Neural progenitor cell (in vitro differentiated cells): ENCODE measurements around the gene PRKAG2. TPM values are rescaled to one million over a fixed set of nuclear protein-coding genes. Genes with fewer than 3 reads are reported as not detected.

ENCODE experiments used
- DNase-seq: peaks from one replicate; pipeline ENCODE4 v3.0.0-alpha.2; 2016; ENCODE audit warnings: low spot score
- H2AFZ ChIP-seq: fragments of 200-600 bp; sonication (generic); replicated peaks from 2 replicates; pipeline ENCODE4 v1.6.1; 2016; ENCODE audit warnings: antibody characterized with exemption
- H3F3A ChIP-seq: fragments of 200-600 bp; sonication (generic); 2 replicates; pipeline ENCODE4 v1.6.1; 2016; ENCODE audit warnings: antibody characterized with exemption, low read depth
- H3K27ac ChIP-seq: fragments of 200-600 bp; sonication (generic); 2 replicates; pipeline ENCODE4 v1.5.1; 2016; ENCODE audit warnings: mild to moderate bottlenecking
- H3K27me3 ChIP-seq: fragments of 200-600 bp; sonication (generic); 2 replicates; pipeline ENCODE4 v1.6.1; 2016; ENCODE audit warnings: mild to moderate bottlenecking, moderate library complexity
- H3K36me3 ChIP-seq: fragments of 200-600 bp; sonication (generic); 2 replicates; pipeline ENCODE4 v1.5.1; 2016
- H3K4me1 ChIP-seq: fragments of 200-600 bp; sonication (generic); 2 replicates; pipeline ENCODE4 v1.6.1; 2016; ENCODE audit warnings: mixed run types
- H3K4me2 ChIP-seq: fragments of 200-600 bp; sonication (generic); 2 replicates; pipeline ENCODE4 v1.6.1; 2016
- H3K4me3 ChIP-seq: fragments of 200-600 bp; sonication (generic); 2 replicates; pipeline ENCODE4 v1.5.1; 2016
- H3K79me2 ChIP-seq: fragments of 200-600 bp; sonication (generic); 2 replicates; pipeline ENCODE4 v1.6.1; 2016; ENCODE audit warnings: low read depth
- H3K9ac ChIP-seq: fragments of 200-600 bp; sonication (generic); 2 replicates; pipeline ENCODE4 v1.6.1; 2016
- H3K9me3 ChIP-seq: fragments of 200-600 bp; sonication (generic); 2 replicates; pipeline ENCODE4 v1.5.1; 2016; ENCODE audit warnings: low read depth
- H4K20me1 ChIP-seq: fragments of 200-600 bp; sonication (generic); 2 replicates; pipeline ENCODE4 v1.6.1; 2016; ENCODE audit warnings: low read depth
- H3K27ac Mint-ChIP-seq: 3 replicates; pipeline ENCODE4 v1.8.0; 2021; ENCODE audit warnings: mixed read lengths
- H3K27me3 Mint-ChIP-seq: 2 replicates; pipeline ENCODE4 v1.8.0; 2022; ENCODE audit warnings: low read depth, mild to moderate bottlenecking, inconsistent platforms, moderate library complexity, mixed read lengths; ENCODE audit not compliant: insufficient read depth
- H3K36me3 Mint-ChIP-seq: 3 replicates; pipeline ENCODE4 v1.8.0; 2021; ENCODE audit warnings: mixed read lengths
- H3K4me1 Mint-ChIP-seq: 3 replicates; pipeline ENCODE4 v1.8.0; 2021; ENCODE audit warnings: mixed read lengths
- H3K4me3 Mint-ChIP-seq: 3 replicates; pipeline ENCODE4 v1.8.0; 2021; ENCODE audit warnings: mild to moderate bottlenecking, moderate library complexity, mixed read lengths
- H3K9me3 Mint-ChIP-seq: 3 replicates; pipeline ENCODE4 v1.8.0; 2020; ENCODE audit warnings: mixed read lengths
- EZH2 ChIP-seq: fragments of 200-600 bp; sonication (generic); IDR thresholded peaks from 2 replicates; pipeline ENCODE4 v1.6.1; 2017; ENCODE audit warnings: antibody characterized with exemption, mild to moderate bottlenecking, moderate library complexity
- EZH2phosphoT487 ChIP-seq: fragments of 200-600 bp; sonication (generic); IDR thresholded peaks from 2 replicates; pipeline ENCODE4 v1.6.1; 2017; ENCODE audit warnings: antibody characterized with exemption
- total RNA-seq: library from RNA; depleted of rRNA; stranded (reverse); fragments of >200 nt; gene quantifications from 2 replicates; pipeline ENCODE4 v1.2.3, GENCODE V29; 2015; ENCODE audit warnings: low replicate concordance
- TF ChIP-seq, protein P1 (sequence below): fragments of 200-600 bp; sonication (generic); IDR thresholded peaks from 2 replicates; pipeline ENCODE4 v1.5.1; 2017; ENCODE audit warnings: antibody characterized with exemption, mild to moderate bottlenecking

The PRKAG2 gene
- total RNA-seq, 1 donor from 2014 or later: 11.4 TPM

- Mint-ChIP-seq H3K27ac (no peak overlapping the region), H3K36me3 (no peaks in the 10 kb centered on the region), H3K4me1 (peaks cover 13% of the 10 kb centered on the region), H3K27me3 (peaks cover 11% of the 10 kb centered on the region), H3K9me3 (no peaks in the 10 kb centered on the region), H3K4me3 (no peak overlapping the region)
- H3K79me2 ChIP-seq: no peaks in the 10 kb centered on the region
- no peaks in the 10 kb centered on the region for H3K36me3 ChIP-seq
- H3K9ac ChIP-seq: no peak overlapping the region
- peaks cover 6% of the 10 kb centered on the region for H3K4me1 ChIP-seq
- H2AFZ ChIP-seq: no peak overlapping the region
- H3K4me3 ChIP-seq: no peak overlapping the region
- no peak overlapping the region for H3K27ac ChIP-seq
- TF ChIP-seq EZH2 (no peak), EZH2phosphoT487 (no peak)
- TF ChIP-seq, protein P1, sequence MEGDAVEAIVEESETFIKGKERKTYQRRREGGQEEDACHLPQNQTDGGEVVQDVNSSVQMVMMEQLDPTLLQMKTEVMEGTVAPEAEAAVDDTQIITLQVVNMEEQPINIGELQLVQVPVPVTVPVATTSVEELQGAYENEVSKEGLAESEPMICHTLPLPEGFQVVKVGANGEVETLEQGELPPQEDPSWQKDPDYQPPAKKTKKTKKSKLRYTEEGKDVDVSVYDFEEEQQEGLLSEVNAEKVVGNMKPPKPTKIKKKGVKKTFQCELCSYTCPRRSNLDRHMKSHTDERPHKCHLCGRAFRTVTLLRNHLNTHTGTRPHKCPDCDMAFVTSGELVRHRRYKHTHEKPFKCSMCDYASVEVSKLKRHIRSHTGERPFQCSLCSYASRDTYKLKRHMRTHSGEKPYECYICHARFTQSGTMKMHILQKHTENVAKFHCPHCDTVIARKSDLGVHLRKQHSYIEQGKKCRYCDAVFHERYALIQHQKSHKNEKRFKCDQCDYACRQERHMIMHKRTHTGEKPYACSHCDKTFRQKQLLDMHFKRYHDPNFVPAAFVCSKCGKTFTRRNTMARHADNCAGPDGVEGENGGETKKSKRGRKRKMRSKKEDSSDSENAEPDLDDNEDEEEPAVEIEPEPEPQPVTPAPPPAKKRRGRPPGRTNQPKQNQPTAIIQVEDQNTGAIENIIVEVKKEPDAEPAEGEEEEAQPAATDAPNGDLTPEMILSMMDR: no peak
- DNase-seq: no peak
- no peaks in the 10 kb centered on the region for H3K9me3 ChIP-seq
- H3F3A ChIP-seq: peaks cover 5% of the 10 kb centered on the region
- peaks cover 19% of the 10 kb centered on the region for H3K27me3 ChIP-seq
- H3K4me2 ChIP-seq: no peak overlapping the region
- H4K20me1 ChIP-seq: peaks cover 5% of the 10 kb centered on the region
Observed at GRCh38 chr7:151832138-151832537, 44.8 kb downstream of the PRKAG2 start.

- H3K27me3 Mint-ChIP-seq: peaks cover 11% of the 10 kb centered on the region
- no peaks in the 10 kb centered on the region for H3K36me3 ChIP-seq
- H3K9ac ChIP-seq: no peak overlapping the region
- no peak overlapping the region for H3K4me3 ChIP-seq
- no peak overlapping the region for H3K27ac ChIP-seq
- H3K4me1 ChIP-seq: peaks cover under 1% of the 10 kb centered on the region
- no peak for TF ChIP-seq EZH2phosphoT487
- TF ChIP-seq, protein P1: no peak
- TF ChIP-seq EZH2: no peak
- peaks cover 8% of the 10 kb centered on the region for H3K4me1 Mint-ChIP-seq
- no peak overlapping the region for H2AFZ ChIP-seq
- no peaks in the 10 kb centered on the region for H3K9me3 Mint-ChIP-seq
- H3K79me2 ChIP-seq: no peaks in the 10 kb centered on the region
- no peaks in the 10 kb centered on the region for H3F3A ChIP-seq
- H3K27me3 ChIP-seq: peaks cover 17% of the 10 kb centered on the region
- no peak for DNase-seq
- no peak overlapping the region for H3K4me3 Mint-ChIP-seq
- no peak overlapping the region for H3K4me2 ChIP-seq
- H3K27ac Mint-ChIP-seq: no peak overlapping the region
- no peaks in the 10 kb centered on the region for H3K9me3 ChIP-seq
- no peaks in the 10 kb centered on the region for H3K36me3 Mint-ChIP-seq
- H4K20me1 ChIP-seq: peaks cover under 1% of the 10 kb centered on the region
Observed at GRCh38 chr7:151831606-151832005, 45.3 kb downstream of the PRKAG2 start.

- no peak overlapping the region for H2AFZ ChIP-seq
- Mint-ChIP-seq H3K27me3 (peaks cover 17% of the 10 kb centered on the region), H3K9me3 (no peaks in the 10 kb centered on the region), H3K36me3 (no peaks in the 10 kb centered on the region), H3K4me3 (no peak overlapping the region), H3K27ac (no peak overlapping the region), H3K4me1 (peaks cover 4% of the 10 kb centered on the region)
- H3K4me3 ChIP-seq: no peak overlapping the region
- TF ChIP-seq, protein P1: no peak
- no peak for TF ChIP-seq EZH2phosphoT487
- no peak for TF ChIP-seq EZH2
- H3K36me3 ChIP-seq: no peaks in the 10 kb centered on the region
- no peaks in the 10 kb centered on the region for H3F3A ChIP-seq
- H3K4me1 ChIP-seq: no peaks in the 10 kb centered on the region
- H3K27me3 ChIP-seq: peaks cover 3% of the 10 kb centered on the region
- H3K9ac ChIP-seq: no peak overlapping the region
- H3K27ac ChIP-seq: no peak overlapping the region
- H4K20me1 ChIP-seq: no peaks in the 10 kb centered on the region
- H3K79me2 ChIP-seq: no peaks in the 10 kb centered on the region
- no peak for DNase-seq
- no peak overlapping the region for H3K4me2 ChIP-seq
- no peaks in the 10 kb centered on the region for H3K9me3 ChIP-seq
Observed at GRCh38 chr7:151830121-151830830, 46.6 kb downstream of the PRKAG2 start.
